ENCODE data around the gene ESR2.

DNA sequence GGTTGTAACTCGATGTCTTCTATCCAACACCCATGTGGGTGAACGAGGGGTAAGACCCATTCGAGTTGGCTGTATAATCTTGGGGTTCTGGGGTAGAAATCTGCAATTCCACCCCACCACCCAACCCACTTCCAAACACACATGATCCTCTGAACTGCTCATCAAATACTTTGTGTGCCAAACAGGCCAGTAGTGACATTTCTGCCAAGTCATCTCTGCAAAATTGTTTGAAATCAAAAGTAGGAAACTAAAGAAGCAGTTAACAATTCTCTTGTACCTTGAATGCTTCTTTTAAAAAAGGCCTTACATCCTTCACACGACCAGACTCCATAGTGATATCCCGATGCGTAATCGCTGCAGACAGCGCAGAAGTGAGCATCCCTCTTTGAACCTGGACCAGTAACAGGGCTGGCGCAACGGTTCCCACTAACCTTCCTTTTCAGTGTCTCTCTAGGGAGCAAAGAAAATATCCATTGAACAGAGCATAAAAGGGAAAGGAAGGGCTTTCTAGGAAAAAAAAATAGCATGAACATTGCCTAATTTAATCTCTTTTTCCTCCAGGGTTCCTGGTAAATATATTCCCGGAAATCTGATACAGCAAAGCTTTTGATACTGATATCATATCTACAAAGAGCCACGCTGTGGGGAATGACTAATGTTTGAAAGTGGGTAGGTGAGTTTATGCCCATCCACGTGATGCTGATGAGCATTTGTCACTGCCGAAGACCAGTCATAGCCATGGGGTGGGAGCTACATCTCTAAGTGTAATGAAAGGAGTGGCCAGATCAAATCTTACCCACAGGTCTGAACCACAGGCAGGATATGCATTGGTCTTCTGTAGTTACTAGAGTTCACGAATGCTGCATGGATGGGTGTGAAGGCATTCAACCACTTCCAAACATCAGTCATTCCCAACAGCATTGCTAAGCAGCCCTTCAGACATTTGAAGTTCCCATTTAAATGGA lies 14.2 kb downstream of the ESR2 start:
- TF ChIP-seq, protein P1, sequence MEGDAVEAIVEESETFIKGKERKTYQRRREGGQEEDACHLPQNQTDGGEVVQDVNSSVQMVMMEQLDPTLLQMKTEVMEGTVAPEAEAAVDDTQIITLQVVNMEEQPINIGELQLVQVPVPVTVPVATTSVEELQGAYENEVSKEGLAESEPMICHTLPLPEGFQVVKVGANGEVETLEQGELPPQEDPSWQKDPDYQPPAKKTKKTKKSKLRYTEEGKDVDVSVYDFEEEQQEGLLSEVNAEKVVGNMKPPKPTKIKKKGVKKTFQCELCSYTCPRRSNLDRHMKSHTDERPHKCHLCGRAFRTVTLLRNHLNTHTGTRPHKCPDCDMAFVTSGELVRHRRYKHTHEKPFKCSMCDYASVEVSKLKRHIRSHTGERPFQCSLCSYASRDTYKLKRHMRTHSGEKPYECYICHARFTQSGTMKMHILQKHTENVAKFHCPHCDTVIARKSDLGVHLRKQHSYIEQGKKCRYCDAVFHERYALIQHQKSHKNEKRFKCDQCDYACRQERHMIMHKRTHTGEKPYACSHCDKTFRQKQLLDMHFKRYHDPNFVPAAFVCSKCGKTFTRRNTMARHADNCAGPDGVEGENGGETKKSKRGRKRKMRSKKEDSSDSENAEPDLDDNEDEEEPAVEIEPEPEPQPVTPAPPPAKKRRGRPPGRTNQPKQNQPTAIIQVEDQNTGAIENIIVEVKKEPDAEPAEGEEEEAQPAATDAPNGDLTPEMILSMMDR (conservative IDR thresholded peaks at IDR 0.05 in 1 of 2, IDR thresholded peaks at IDR 0.05 in 1 of 2; ENCODE audit: extremely low read depth in 1 of 2, insufficient read depth in 1 of 2, low read depth in 1 of 2, low read length in 2 of 2): no peak
- no peak for TF ChIP-seq EZH2 (IDR thresholded peaks at IDR 0.05; ENCODE audit: borderline replicate concordance, low read length)

All from mammary epithelial cell (primary cell).